HG02588 (cell line): ENCODE results near the gene ETV6.
"Not testable (repeated sequence)": the region's sequence is repeated elsewhere in the genome, so short reads cannot be mapped to it uniquely, and the experiment has no call there.

Source experiments
- ATAC-seq: cut with Tn5 transposase; IDR thresholded peaks from one replicate; pipeline ENCODE4 v1.9.1; 2021; ENCODE audit warnings: mild to moderate bottlenecking, moderate library complexity; ENCODE audit not compliant: unreplicated experiment

Gene ETV6

DNA sequence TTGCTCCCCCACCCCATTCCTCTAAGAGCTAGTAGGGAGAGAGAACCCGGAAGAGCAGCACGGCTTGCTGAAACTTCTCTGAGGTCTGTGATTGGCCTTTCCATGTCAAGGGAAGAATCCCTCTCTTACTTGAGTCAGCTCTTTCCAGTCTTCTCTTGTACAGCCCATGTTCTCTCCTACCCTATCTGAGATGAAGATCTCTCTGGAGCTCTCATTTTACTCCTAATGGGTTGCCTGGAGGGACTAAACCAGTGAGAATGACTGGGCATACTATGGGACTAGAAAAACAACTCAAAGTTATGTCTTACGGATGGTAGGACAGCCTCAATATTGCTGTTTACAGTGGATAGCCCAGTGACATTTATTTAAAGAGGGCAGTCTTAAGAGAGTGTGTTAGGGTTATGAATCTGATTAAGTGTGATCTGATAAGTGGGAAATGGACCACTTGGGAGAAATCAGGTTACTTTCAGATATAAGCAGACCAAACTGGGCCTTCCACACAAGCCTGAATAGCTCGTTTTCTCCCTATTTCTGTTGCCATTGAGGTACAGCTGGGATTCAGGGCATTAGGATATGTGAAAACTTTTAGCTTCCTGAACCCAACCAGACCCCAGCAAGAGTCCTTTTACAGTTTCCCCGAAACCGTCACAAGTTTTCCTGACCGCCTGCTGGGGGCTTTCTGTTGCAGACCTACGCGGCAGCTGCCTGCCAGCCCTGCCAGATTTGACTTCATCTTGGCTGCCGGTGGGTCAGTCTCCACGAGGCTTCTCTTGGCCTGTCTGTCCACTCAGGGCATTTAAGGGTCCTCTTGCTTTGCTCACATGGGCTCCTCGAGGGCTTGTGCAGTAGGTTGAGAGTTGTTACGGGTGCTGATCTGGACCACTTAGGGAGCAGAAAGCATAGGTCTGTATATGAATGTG is 16.9 kb downstream of the ETV6 start:
- ATAC-seq = no peak

DNA sequence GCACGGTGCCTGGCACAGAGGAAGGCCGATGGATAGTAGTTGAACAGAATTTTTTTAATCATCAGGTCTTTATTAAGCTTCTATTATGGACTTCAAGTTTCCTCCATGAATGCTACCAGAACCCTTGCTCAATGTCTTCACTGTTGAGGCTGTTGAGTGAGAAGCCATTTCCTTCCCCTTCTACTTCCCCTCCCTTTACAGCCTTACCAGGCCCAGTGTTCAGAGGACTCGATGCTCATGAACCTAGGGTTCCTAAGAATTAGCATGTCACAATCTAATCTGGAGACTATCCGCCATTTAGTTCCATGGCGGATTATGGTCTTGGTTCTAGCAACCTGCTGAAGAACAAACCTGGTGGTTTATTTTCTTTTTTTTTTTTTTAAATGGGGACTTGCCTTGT is 17.7 kb downstream of the ETV6 start:
- ATAC-seq = no peak

GRCh38 chr12:11668611-11669010 is 19.1 kb downstream of the ETV6 start:
- no peak for ATAC-seq

DNA sequence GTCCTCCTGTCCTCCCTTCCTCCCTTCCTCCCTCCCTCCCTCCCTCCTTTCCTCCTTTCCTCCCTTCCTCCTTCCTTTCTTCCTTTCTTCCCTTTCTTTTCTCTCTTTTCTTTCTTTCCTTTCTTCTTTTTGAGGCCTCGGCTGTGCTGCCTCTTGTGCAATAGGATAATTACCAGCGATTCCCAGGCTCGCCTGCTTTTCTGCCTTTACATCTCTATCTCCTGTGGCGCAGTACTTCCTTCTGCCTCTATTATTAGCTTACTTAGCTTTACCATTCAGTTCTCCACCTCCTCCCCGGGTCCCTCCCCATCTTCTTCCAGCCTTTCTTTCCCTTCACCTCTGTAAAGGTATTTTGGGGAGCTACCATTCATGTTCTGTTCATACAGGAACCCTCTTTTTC is 19.9 kb downstream of the ETV6 start:
- no peak for ATAC-seq

DNA sequence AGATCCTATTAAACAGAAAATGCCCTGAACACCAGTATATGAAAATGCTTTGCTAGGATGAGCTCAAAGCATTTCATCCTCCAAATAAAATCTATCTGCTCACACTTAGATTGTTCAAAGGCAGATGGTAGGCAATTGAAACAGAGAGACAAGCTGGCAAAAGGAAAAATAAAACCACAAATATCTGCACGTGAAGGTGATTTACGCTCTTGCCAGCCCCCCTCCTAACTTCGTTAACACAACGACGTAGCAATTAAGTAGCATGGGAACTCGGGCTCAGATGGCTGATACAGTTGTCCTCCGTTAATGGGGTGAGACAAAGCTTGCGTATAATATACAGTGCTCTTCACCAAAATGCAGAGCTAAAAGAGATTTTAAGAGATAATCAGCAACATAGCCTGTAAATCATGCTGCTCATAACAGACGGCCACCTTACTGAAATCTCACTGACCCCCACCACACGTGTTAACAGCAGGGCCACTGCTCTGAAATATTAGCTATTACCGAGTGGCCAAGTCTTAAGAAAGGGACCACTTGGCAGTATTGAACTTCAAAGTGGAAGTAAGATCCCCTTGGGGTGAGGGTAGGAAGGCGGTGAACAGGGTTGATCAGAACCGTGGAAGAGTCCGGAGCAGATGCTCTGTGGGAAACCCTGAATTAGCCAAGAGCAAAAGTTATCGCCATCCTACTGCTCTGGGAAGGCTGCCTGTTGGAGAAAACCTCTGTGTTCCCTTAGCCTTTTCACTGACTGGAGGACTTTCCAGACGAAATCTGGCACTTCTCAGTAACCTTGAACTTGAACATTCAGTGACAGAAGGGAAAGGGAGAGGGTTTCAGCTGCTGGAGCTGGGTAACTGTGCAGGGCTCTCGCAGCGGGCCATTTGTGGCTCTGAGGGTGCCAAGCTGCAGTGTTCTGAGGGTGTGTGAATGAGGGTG is 23.1 kb downstream of the ETV6 start:
- ATAC-seq = no peak

DNA sequence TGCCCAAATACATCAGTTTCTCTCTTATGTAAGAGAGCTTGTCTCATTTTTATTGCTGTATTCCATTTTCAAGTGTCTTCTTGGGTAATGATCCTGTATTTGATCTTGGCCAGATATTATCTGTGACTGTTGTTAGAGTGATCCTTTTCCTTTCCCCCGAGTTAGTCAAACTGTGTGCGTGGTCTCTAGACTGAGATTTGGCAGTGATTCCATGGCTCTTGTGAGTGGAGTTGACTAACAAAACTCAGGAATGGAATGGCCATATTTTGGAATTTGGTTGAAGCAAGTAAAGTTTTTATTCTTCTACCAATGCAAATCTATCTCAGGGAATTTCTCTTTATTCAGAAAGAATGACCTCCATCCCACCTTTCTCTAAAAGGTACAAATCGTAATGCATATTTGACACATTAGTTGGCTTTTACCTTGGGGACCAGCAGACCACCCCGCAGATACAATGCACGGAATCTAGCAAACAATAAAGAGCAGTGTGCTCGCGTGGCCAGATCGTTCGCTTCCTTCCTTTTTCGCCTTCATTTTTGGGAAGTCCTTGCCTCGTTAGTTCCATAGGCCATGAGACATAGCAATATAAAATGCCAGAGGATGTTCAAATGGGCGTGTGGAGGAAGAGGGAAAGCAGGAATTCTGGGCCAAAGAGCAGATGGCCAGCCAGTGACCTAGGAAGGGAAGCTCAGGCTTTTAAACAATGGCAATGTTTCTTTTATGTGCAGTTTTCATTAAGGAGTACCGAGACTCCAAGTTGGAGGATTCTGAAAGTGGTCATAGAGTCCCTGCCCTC is 24.4 kb downstream of the ETV6 start:
- ATAC-seq = no peak

- ATAC-seq = no peak
Observed at GRCh38 chr12:11674894-11675390, 25.5 kb downstream of the ETV6 start.

- ATAC-seq = no peak
Observed at GRCh38 chr12:11676052-11676451, 26.6 kb downstream of the ETV6 start.

DNA sequence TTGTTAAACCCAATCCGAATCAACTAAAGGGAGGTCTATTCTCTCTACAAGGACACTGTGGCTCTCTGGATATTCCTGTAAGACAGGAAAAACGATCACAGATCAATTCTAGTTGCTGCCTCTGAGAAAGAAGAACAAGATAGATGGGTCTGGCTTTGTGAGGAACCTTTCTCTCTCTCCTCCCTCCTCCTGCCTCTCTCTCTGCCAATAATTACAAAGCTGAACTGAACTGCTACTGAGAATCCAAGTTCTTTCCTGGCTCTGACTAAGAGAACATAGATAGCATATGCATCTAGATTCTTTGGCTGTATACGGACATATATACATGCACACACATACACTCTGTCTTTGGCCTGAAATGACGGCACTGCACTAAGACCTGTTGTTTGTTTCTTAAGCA is 27.6 kb downstream of the ETV6 start:
- ATAC-seq = no peak

GRCh38 chr12:11677752-11678151 is 28.3 kb downstream of the ETV6 start:
- ATAC-seq = no peak

GRCh38 chr12:11678781-11679180 is 29.3 kb downstream of the ETV6 start:
- ATAC-seq = no peak

DNA sequence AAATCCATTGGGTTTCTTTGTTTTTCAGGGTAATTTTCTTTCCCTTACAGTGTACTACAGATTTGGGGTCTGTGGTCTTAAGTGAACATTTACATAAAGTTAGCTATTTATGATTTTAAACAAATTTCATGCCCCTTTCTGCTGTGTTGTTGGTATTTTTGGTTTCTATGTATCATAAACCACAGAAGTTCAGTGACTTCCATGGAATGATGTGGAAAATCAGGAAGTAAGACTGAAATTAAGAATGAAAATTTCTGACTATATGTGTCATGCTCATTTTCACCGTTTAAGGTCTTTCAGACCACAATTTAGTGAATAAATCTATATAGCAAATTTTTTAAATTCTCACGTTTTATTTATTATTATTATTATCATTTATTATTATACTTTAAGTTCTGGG is 31.7 kb downstream of the ETV6 start:
- no peak for ATAC-seq

GRCh38 chr12:11681695-11682094 is 32.2 kb downstream of the ETV6 start:
- ATAC-seq = not testable (repeated sequence)

GRCh38 chr12:11684393-11684792 is 34.9 kb downstream of the ETV6 start:
- ATAC-seq = no peak

DNA sequence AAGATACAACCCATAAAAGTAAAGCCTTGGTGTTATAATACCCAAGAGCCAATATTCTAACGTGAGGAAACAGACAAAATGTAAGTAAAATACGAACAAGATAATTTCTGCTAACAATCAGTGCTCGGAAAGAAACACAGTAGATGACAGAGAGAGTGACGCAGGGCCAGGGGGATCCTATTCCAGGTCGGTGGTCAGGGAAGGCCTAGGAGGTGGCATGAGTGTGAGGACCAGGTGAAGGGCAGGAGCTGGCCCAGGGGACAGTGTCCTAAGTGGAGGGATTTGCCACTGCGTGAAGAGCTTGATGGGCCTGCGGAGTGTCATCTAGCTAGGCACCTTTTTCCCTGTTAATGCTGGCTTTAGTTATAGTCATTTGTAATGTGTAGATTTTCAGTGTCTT is 35.3 kb downstream of the ETV6 start:
- no peak for ATAC-seq

GRCh38 chr12:11685316-11685715 is 35.8 kb downstream of the ETV6 start:
- ATAC-seq = no peak

DNA sequence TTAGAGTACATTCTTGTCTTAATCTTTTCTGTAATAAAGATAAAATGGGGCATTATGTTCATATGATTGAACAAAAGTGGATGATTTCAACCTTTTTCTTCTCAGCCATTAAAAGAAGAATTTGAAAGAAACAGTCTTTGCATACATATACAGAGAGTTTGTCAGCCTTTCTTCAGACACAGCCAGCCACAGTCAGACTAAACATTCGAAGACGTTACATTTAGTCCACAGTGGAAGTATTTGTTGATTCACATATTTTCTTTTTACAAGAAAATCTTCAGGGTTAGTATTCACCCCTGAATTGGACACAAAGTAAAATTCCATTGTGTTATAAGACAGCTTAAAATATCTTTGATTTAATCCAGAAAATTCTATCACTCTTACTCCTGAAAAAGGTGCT is 36.2 kb downstream of the ETV6 start:
- ATAC-seq = no peak

GRCh38 chr12:11686120-11686519 is 36.6 kb downstream of the ETV6 start:
- no peak for ATAC-seq

DNA sequence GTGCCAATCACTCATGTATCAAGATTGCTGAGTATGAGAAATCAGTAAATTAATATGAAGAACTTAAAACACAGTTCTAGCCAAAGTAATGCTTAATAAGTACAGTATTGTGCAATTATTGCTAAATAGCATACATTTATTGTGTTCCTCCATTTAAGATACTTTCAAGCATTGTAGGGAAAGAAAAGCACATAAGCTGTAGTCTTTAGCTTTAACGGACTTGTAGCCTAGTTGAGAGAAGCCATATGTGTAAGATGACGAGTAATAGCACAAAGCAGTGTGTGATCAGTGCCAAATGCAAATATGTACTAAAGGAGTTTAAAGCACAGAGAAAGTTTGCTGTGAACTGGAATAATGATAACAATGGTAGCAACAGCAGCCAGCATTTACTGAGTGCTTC is 38.1 kb downstream of the ETV6 start:
- ATAC-seq = no peak

DNA sequence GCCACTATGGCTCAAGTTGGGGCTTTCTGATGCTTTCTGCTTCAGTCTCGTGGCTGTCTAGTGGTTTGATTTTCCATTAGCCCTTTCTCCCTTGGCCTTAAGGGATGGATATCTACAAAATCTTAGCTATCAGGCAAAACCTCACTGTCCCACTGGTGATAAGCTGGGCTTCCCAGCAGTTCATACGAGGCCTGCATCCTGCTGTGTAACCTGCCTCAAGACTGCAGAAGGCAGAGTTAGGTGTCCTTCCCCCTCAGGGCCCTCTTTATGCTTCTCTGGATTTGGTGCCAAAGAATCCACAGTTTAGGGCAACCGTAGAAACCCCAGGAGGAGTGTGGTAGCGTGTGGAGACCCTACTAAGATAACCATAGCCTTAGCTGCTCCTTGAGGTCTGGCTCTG is 38.9 kb downstream of the ETV6 start:
- ATAC-seq = no peak

GRCh38 chr12:11688831-11689230 is 39.4 kb downstream of the ETV6 start:
- ATAC-seq = no peak
